GM19035 (cell line): ENCODE measurements around the gene ST6GALNAC1.

Source experiments
- ATAC-seq: cut with Tn5 transposase; IDR thresholded peaks from one replicate; pipeline ENCODE4 v1.9.1; 2021; ENCODE audit not compliant: unreplicated experiment

Gene ST6GALNAC1

GRCh38 chr17:76643553-76644148 lies at the start of gene ST6GALNAC1:
ST6GALNAC1 (minus strand) TSS chr17:76643757; CDS start chr17:76643638, 119 bp downstream.
- ATAC-seq, result no peak

GRCh38 chr17:76691379-76692191 lies 48.0 kb upstream of the ST6GALNAC1 start:
- ATAC-seq, result no peak

GRCh38 chr17:76690596-76691280 lies 47.2 kb upstream of the ST6GALNAC1 start:
- ATAC-seq, result no peak

GRCh38 chr17:76689859-76690258 lies 46.3 kb upstream of the ST6GALNAC1 start:
- ATAC-seq, result no peak

GRCh38 chr17:76688165-76688622 lies 44.6 kb upstream of the ST6GALNAC1 start:
- ATAC-seq, result no peak

GRCh38 chr17:76687298-76688164 lies 44.0 kb upstream of the ST6GALNAC1 start:
- ATAC-seq, result no peak

- no peak for ATAC-seq
Observed at GRCh38 chr17:76686538-76687297, 43.2 kb upstream of the ST6GALNAC1 start.

- ATAC-seq, result no peak
Observed at GRCh38 chr17:76685846-76686245, 42.3 kb upstream of the ST6GALNAC1 start.

GRCh38 chr17:76685366-76685765 lies 41.8 kb upstream of the ST6GALNAC1 start:
- no peak for ATAC-seq

GRCh38 chr17:76684756-76685155 lies 41.2 kb upstream of the ST6GALNAC1 start:
- ATAC-seq, result no peak

- ATAC-seq, result no peak
Observed at GRCh38 chr17:76683921-76684745, 40.6 kb upstream of the ST6GALNAC1 start.

- ATAC-seq, result no peak
Observed at GRCh38 chr17:76683011-76683755, 39.6 kb upstream of the ST6GALNAC1 start.

GRCh38 chr17:76682296-76682695 lies 38.7 kb upstream of the ST6GALNAC1 start:
- ATAC-seq, result no peak

- ATAC-seq, result no peak
Observed at GRCh38 chr17:76681222-76682137, 37.9 kb upstream of the ST6GALNAC1 start.

- no peak for ATAC-seq
Observed at GRCh38 chr17:76679239-76679638, 35.7 kb upstream of the ST6GALNAC1 start.

- ATAC-seq, result no peak
Observed at GRCh38 chr17:76678330-76678729, 34.8 kb upstream of the ST6GALNAC1 start.

GRCh38 chr17:76677406-76677805 lies 33.8 kb upstream of the ST6GALNAC1 start:
- ATAC-seq, result no peak
